HG03175 (cell line): ENCODE results near the gene IL1RAPL1.
A peak's percentile ranks its signal among the peaks of the same experiment; 100 is the strongest.

ENCODE experiments used
- ATAC-seq: cut with Tn5 transposase; IDR thresholded peaks from one replicate; pipeline ENCODE4 v1.9.1; 2021; ENCODE audit warnings: mild to moderate bottlenecking, moderate library complexity; ENCODE audit not compliant: unreplicated experiment

The IL1RAPL1 gene

DNA sequence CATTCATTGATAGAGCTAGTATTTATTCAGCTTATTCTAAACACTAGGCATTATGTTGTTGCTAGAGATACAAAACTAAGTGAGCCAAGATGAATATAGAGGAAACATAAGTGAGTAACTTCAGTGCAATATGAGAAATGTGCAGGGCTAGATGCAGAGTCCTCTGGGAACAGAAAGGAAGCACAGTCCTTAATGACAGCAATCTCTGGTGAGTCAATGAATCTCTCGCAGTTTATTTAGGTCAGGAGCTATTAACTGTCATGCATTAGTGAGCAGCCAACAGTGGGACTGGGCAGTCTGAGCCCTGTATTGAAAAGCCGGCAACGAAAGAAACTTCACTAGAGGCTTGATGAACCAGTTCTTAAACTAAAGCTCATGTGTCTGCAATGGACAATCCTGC, 1030.0 kb downstream of the IL1RAPL1 start:
- ATAC-seq: no peak

DNA sequence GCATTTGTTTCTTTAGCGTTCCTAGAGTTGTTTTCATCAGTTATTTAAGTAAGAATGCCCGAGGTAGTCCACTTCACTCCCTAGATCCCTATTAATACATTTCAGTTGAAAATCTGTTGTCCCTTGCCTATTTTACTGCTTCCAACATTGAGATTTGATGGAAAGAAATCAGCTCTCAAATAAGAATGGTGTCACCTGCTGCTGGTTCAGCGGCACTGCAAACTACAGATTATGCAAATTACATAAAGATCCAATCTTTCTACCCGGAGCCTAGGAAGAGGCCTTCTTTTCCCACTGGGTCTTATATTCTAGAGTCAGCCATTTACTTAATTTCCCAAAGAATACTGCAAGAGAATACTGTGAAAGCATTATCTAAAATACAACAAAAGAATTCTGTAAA, 1030.5 kb downstream of the IL1RAPL1 start:
- no peak for ATAC-seq

DNA sequence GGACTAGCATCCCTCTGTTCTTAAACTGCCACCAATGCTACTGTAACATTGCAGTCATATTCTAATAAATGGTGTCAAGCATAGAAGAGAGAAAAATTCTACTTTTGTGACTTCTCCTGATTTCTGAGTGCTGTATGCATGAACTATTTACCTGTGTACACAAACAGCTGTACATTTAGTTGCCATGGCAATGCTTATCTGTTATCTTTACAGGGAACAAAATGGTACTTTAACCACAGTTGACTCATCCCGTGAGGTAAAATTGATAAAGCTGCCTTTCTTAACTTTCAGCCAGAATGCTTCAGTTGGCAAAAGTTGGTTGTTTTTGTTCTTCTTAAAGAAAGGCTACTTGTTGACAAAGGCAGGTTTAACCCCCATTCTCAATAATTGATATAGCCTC, 1040.6 kb downstream of the IL1RAPL1 start:
- no peak for ATAC-seq

DNA sequence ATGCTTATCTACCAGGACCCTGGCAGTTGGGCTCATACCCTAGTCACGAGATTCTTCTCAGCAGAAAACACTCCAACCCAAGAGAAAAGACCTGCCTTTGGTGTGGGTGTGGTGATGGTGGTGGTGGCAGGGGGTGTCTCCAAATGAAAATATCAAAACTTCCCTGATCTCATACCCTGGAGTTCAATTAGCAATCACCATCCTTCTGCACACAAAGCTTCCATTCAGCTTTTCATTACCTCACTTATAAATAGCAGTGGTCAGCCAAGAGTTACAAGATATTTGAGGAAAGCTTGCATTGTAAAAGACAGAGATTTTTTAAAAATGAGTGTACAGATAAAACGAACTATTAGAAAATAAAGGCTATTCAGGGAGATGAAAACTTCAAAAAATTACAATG, 1047.3 kb downstream of the IL1RAPL1 start:
- ATAC-seq: no peak

DNA sequence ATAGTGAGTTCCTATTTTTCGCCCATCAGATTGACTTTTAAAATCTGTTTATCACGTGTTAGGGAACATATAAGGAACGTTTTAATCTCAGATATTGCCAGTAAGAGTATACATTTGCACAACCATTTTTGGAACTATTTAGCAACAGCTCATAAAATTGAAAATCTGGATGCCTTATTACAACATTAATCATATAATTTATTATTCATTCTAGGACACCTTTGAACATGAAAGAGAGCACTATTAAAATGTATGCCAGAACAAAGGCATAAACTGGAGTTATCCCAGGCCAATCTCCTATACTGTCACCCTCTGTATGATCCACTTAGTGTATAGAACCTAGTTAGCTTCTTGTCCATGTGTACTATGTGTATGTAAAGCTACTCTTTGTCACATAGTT, 1049.1 kb downstream of the IL1RAPL1 start:
- no peak for ATAC-seq

DNA sequence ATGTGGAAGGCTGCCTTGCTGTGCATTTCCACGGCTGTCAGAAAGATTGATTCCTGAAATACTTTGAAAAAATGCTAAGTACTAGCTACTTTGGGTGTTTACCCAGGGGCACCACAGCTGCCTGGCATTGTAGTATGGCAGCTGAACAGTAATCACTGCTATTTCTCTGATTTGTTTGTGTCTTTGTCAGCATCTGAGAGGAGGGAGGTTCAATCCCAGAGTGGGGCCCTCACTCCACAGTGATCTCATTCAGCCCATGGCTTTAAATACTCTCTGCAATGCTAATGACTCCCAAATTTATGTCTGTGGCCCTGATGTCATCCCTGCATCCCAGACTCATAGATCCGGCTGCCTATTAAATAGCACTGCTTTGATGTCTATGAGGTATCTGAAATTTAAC, 1052.9 kb downstream of the IL1RAPL1 start:
- no peak for ATAC-seq

DNA sequence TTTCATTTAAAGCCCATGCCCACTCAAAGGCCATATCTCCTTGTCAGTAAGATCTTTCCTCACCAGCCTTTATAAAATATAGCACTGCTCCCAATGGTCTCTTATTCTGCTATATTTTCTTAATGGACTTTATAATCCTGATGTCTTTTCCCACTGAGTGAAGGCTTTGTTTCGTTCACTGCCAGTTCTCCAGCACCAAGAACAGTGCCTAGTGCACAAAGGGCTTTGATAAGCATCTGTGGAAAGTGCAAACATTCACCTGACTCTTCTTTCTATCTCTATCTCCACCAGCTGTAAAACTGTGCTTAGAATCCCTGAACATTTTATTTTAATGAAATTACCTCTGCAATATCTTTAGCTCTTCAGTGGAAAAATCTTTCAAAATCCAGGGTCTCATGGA, 1054.2 kb downstream of the IL1RAPL1 start:
- ATAC-seq: no peak

DNA sequence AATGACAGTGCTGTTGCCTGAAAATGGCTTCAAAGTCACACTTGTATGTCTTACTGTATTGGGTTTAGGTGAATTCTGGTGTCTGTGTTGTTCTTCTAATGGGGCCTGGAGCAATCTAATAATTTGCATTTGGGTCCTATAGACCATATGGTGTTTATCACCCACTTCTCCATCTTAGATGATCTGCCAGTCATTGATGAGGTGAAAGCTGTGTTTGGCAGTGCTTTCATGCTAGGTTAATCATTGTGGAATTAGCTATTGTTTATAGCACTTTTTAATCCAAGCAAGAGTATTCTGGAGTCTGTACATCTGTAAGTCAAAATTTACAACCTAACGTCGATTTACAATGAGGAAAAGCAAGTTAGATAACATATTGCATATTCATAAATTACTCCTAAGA, 1055.9 kb downstream of the IL1RAPL1 start:
- ATAC-seq: no peak

DNA sequence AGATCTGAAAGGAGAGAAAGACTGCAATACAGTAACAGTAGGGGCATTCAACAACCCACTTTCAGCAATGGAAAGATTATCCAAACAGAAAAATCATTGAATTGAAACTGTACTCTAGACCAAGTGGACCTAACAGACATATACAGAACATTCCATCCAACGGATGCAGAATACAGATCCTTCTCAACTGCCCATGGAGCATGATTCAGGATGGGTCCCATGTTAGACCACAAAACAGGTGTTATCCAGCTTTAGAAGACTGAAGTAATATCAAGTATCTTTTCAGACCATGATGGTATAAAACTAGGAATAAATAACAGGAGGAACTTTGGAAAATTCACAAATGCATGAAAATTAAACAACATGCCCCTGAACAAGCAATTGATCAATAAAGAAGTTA, 1060.9 kb downstream of the IL1RAPL1 start:
- no peak for ATAC-seq

DNA sequence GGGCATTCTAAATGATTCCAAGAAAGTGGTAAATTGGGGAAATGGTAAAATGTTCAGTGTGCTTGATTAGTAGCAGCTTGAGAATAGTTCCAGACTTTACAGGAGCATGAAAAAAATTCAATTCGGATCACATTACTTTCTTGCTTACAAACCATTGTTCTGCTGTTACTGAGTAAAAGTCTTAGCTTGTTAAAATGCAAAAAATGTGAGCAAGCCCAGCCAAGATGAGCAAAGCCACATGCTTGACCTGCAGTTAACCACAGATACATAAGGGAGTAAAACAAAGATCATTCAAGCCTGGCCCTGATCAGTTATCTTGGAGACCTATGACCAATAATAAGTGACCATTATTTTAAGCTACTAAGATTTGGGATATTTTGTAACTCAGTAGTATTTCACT, 1065.2 kb downstream of the IL1RAPL1 start:
- no peak for ATAC-seq

DNA sequence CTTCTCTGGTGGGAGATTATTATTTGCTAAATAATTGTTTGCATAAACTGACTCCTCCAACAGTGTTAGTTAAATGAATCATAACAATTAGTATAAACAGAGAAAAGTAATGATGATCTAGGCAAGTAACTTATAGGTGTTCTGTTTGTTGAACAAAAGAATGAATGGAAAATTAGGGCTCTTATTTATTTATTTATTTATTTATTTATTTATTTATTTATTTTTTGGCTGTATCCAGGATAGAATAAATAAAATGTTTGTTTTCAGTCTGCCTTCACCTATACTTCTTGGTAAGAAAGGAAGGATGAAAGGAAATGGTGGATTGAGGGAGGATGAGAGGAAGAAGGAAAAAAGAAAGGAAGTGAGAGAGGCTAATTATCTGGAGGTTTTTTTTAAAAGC, 1066.5 kb downstream of the IL1RAPL1 start:
- ATAC-seq: no peak

DNA sequence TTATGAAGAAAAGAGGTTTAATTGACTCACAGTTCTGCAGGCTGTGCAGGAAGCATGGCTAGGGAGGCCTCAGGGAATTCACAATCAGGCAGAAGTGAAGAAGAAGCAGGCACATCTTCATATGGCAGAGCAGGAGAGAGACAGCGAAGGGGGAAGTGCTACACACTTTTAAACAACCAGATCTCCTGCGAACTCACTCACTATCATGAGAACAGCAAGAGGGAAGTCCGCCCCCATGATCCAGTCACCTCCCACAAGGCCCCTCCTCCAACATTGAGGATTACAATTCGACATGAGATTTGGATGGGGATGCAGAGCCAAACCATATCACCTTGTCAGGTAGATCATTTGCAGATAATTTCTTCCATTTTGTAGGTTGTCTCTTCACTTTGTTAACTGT, 1072.7 kb downstream of the IL1RAPL1 start:
- no peak for ATAC-seq

DNA sequence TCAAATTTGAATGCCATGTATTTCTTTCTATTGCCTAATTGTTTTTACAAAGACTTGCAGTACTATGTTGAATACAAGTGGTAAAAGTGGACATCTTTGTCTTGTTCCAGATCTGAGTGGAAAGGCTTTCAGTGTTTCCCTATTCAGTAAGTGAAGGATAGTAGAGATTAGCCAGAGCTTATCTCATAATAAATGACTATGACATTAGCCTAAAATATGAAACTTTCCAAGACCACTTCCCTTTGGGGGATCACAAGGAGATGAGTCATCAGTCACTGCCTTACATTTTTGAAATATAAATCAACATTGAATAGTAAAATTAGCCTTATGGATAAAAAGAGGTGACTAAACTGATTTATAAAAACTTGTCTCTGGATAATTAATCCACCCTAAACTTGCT, 1074.0 kb downstream of the IL1RAPL1 start:
- ATAC-seq: no peak

DNA sequence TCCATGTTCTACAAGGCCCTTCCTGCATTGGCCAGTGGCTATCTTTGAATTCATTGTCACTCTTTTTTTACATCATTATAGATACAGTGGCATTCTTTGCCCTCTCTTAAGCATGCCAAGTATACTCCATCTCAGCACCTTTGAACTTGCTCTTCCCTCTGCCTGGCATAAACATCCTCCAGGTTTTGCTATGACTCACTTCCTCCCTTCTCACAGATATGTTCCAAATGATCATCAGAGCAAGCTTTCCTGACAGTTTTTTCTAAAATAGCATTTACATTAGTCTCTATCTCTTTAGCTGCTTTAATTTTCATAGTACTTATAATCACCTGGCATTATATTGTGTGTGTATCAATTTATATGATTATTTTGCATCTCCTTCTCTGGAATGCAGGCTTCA, 1074.9 kb downstream of the IL1RAPL1 start:
- ATAC-seq: no peak

DNA sequence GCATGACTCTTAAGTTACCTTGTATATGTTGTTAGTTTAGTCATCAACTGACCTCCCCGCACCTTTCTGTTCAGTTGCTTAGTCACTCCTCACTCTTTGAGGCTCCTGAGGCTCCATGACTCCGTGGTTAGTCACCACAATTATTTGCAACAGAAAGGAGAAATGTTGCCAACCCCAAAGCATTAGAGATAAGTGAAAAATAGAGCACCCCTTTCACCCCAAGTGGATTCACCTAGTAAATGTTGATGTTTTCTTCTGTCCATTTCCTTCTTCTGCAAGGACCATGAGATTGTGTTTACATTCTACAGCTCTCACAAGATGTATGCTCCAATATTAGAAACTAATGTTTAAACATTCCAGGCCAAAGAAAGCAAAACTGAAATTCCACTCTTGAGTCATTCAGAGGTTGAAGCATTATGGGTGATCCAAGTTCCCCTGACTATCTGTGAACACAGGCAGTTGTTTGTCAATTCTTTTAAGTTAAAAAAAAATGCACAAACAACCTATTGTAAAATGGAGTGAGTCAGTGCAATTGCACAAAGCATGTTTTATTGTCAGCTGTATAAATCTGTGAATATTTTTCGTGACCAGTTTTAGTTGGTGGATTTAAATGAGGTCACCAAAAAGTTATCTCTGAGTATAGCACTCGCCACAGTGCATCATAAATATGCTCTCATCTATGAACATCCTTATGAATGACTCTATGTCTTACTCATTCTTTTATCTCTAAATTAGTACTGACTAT, 1075.7 kb downstream of the IL1RAPL1 start:
- ATAC-seq: peak; percentile 46

DNA sequence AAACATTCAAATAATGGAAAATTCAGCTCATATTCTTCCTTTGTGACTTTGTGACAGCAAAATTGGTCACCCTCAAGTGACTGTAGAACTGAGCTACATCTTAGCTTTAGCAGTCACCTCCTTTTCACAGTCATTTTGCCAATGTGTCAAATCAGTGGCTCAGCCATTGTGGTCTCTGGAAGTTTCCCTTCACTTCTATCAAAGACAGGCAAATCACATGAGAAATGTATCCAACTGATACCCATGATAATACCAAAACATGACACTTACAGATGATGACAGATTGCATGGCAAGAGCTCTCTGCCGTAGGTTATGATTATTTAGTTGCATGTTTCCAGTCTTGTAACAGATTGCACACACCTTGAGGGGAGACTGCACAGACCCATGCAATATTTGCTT, 1078.3 kb downstream of the IL1RAPL1 start:
- ATAC-seq: no peak

DNA sequence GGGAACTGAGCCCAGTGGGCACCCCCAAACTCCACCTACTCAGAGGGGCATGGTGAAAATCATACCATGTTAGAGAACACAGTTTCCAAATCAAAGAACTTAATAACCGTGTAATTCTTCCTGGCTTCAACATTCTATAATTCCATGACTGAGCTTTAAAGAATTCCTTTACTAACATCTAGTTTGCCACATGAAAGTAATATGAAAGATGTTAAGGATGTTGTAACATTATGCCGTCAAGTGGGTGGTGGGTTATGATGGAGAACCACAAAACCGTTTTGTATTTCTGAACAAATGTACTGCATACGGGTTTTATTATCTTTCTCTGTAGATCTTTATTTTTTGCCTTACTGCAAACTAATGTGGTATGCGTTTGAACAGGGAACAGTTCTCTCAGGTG, 1079.1 kb downstream of the IL1RAPL1 start:
- ATAC-seq: no peak

DNA sequence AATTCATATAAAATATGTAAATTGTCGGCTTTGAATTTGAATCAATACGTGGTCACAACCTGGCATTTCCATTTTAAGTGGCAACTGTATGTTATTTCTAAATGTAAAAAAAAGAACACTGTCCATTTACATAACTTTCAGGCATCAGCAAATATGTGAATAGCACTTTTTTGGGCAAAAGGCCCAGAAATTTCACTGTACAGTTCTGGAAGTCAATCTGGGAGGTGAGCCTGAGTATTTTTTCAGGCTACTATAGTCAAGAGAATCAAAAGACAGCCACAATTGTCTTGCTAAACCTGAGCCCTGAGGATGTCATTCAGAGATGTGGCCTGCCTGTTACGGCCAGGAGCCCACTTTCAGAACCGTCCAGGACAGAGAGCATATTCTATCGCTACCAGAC, 1084.2 kb downstream of the IL1RAPL1 start:
- no peak for ATAC-seq

DNA sequence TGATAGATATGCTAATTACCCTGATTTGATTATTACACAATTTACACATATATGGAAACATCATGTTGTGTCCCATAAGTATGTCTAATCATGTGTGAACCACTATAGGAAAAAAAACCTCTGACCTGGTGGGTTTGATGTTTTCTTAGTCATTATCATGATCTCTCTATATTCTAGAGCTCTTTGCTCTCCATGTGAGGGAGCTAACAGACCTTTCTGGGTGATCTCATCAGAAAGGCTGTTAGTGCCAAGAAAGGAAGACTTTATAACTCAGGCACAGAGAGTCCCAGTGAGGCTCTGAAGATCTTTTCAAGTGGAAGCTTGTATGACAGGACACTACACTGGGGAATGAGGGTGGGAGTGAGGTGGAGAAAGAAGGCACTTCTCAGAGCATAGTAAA, 1100.4 kb downstream of the IL1RAPL1 start:
- ATAC-seq: no peak

DNA sequence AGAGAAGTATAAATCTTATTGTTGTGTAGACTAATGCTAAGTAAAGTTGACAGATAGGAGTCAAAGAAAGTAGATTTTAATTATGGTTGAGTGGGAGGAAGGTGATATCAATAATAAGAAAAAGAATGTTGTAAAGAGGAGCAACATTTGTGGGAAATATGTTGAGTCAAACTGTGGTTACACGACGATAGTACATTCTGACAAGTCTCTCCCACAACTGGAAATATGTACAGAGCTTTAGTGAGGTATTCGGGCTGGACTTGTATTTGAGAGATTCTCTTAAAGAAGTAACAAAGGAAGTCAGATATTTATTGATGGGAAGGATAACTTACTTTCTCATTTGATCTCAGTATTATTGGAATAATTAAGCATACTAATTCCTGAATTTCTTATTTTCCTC, 1102.8 kb downstream of the IL1RAPL1 start:
- ATAC-seq: no peak

DNA sequence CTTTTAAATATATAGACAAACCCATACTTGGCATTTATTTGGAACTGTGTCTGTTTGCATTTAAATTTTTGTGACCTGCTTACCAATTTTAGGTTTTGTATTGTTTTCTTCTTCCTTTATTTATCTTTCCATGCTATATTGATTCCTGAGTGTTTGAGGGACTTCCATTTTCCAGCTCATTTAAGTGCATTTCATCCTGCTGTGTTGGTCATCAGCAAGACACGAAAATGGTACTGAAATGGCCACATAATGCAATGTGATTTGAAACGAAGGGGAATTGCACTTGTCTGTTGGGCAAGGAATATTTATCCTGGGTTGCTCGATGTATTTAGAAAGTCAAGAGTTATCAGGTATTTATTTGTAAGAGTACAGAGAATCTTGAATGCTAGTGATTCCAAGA, 1103.8 kb downstream of the IL1RAPL1 start:
- no peak for ATAC-seq

DNA sequence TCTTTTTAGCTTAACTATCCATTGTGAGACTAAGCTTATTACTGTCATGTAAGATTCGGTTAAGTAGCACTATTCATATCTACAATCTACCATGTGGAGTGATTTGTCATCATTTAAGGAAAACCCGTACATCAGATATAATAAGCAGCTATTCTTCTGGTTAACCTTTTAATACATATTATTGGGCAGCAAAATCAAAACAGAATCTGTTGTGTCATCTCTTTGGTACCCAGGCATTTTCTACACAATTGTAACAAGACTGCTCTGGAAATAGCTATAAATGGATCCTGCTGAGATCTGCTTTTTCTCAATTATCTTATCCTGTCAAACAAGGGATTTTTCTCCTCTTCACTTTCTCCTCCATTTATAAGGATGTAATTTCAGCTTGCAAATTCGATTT, 1106.7 kb downstream of the IL1RAPL1 start:
- ATAC-seq: no peak

DNA sequence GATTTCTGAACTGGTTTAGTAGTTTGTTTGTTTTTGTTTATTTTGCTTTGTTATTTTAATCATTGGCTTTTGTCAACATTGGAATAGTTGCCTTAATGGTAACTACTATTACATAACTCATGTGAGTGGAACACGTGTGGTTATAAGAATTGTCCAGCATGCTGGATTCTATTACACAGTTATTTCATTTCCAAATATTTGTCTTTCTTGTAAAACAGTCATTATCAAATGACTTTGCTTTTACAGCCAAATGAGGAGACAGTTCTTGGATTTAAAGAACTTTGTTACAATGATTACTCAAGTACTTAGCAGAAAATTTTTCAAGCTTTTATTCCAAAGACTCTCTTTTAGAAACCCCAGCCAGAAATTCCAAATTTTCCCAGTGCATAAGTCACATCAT, 1112.0 kb downstream of the IL1RAPL1 start:
- no peak for ATAC-seq
